B cell (primary cell): ENCODE measurements around the gene HGS. TPM values are rescaled to one million over a fixed set of nuclear protein-coding genes. Genes with fewer than 3 reads are reported as not detected.

Experiments
- ATAC-seq: fragments of 200-7000 bp; cut with Tn5 transposase; one replicate; pipeline ENCODE4 v1.10.0; 2021; ENCODE audit warnings: low read depth, mild to moderate bottlenecking, moderate number of reproducible peaks, moderate library complexity
- CTCF ChIA-PET: fragments of 350-600 bp; sonication (Branson Sonifier 250); formaldehyde crosslinking; loops from one replicate; lab custom pipeline; 2021; ENCODE audit warnings: antibody characterized with exemption, inconsistent platforms; lab: Charles Lee
- POLR2A ChIA-PET: fragments of 350-600 bp; sonication (Branson Sonifier 250); formaldehyde crosslinking; loops from one replicate; lab custom pipeline; 2021; ENCODE audit warnings: antibody characterized with exemption; lab: Charles Lee
- DNase-seq: peaks from one replicate; pipeline ENCODE4 v3.0.0; 2013
- H2AFZ ChIP-seq: 2 replicates; pipeline ENCODE4 v1.6.1; 2012; ENCODE audit warnings: mild to moderate bottlenecking, low read depth, low read length; ENCODE audit not compliant: insufficient read depth, poor library complexity, severe bottlenecking
- H3K27ac ChIP-seq, 2 donors: 1 replicate in 1 of 2; 2 replicates in 1 of 2; pipeline ENCODE4 v1.5.1; 2012 to 2013; ENCODE audit warnings: low read length in 2 of 2, mild to moderate bottlenecking in 2 of 2, moderate library complexity in 1 of 2
- H3K27me3 ChIP-seq, 4 experiments: fragments of 200-600 bp in 1 of 4; sonication (generic) in 1 of 4; replicated peaks in 1 of 4; 1 replicate in 2 of 4; 2 replicates in 2 of 4; pipeline versions ENCODE4 v1.6.1 to v1.7.0; 2013 to 2016; ENCODE audit warnings: low read length in 3 of 4, mild to moderate bottlenecking in 2 of 4, mixed read lengths in 1 of 4, moderate library complexity in 1 of 4; ENCODE audit not compliant: insufficient read depth in 4 of 4, control insufficient read depth in 3 of 4; ENCODE audit errors: control extremely low read depth in 1 of 4
- H3K36me3 ChIP-seq, 2 experiments: replicated peaks in 1 of 2; 1 replicate in 1 of 2; 2 replicates in 1 of 2; pipeline versions ENCODE4 v1.6.1 to v1.7.1; 2013; ENCODE audit warnings: low read length in 1 of 2; ENCODE audit not compliant: insufficient read depth in 2 of 2, control insufficient read depth in 1 of 2; ENCODE audit errors: control extremely low read depth in 1 of 2, extremely low read depth in 1 of 2
- H3K4me1 ChIP-seq, 2 donors: fragments of 200-600 bp in 1 of 2; sonication (generic) in 1 of 2; 1 replicate in 1 of 2; 2 replicates in 1 of 2; pipeline versions ENCODE4 v1.5.1 to v1.6.1; 2013 to 2017; ENCODE audit warnings: low read length in 2 of 2; ENCODE audit not compliant: control insufficient read depth in 2 of 2, insufficient read depth in 2 of 2
- H3K4me2 ChIP-seq: replicated peaks from 2 replicates; pipeline ENCODE3; 2012; ENCODE audit warnings: mild to moderate bottlenecking, low read depth, low read length; ENCODE audit not compliant: poor library complexity, severe bottlenecking
- H3K4me3 ChIP-seq, 5 experiments: fragments of 200-600 bp in 1 of 5; sonication (generic) in 1 of 5; 1 replicate in 3 of 5; 2 replicates in 2 of 5; pipeline versions ENCODE4 v1.5.1 to v1.7.0; 2011 to 2016; ENCODE audit warnings: low read length in 4 of 5, mild to moderate bottlenecking in 4 of 5, low read depth in 2 of 5, control low read depth in 1 of 5, moderate library complexity in 1 of 5; ENCODE audit not compliant: insufficient read depth in 1 of 5; ENCODE audit errors: control extremely low read depth in 1 of 5, extremely low read depth in 1 of 5
- H3K79me2 ChIP-seq: fragments of 200-600 bp; sonication (generic); one replicate; pipeline ENCODE4 v1.6.0; 2016; ENCODE audit warnings: low read length; ENCODE audit not compliant: control insufficient read depth, insufficient read depth
- H3K9ac ChIP-seq: fragments of 200-600 bp; sonication (generic); 2 replicates; pipeline ENCODE4 v1.6.1; 2017; ENCODE audit warnings: mild to moderate bottlenecking, low read length, moderate library complexity
- H3K9me3 ChIP-seq, 3 donors: one replicate each; pipeline versions ENCODE4 v1.6.1 to v1.7.1; 2013; ENCODE audit warnings: low read length in 2 of 3; ENCODE audit not compliant: control insufficient read depth in 2 of 3, insufficient read depth in 1 of 3; ENCODE audit errors: control extremely low read depth in 1 of 3
- H4K20me1 ChIP-seq: 2 replicates; pipeline ENCODE4 v1.6.0; 2012; ENCODE audit warnings: mild to moderate bottlenecking, low read length; ENCODE audit not compliant: insufficient read depth, control insufficient read depth, poor library complexity, severe bottlenecking
- H3K27ac Mint-ChIP-seq: one replicate; pipeline ENCODE4 v1.8.0; 2021; ENCODE audit warnings: mixed read lengths
- H3K27me3 Mint-ChIP-seq: one replicate; pipeline ENCODE4 v1.8.0; 2021; ENCODE audit warnings: mixed read lengths
- H3K4me1 Mint-ChIP-seq: one replicate; pipeline ENCODE4 v1.8.0; 2021; ENCODE audit warnings: mixed read lengths
- H3K4me3 Mint-ChIP-seq: one replicate; pipeline ENCODE4 v1.8.0; 2021; ENCODE audit warnings: mixed read lengths
- H3K9me3 Mint-ChIP-seq: one replicate; pipeline ENCODE4 v1.8.0; 2022; ENCODE audit warnings: mixed read lengths; ENCODE audit not compliant: insufficient read depth
- CTCF ChIP-seq: fragments of 200-600 bp; IDR thresholded peaks from one replicate; pipeline ENCODE4 v1.8.0; 2022; ENCODE audit warnings: antibody characterized with exemption, mild to moderate bottlenecking
- EZH2 ChIP-seq: IDR thresholded peaks from 2 replicates; pipeline ENCODE4 v1.6.1; 2012; ENCODE audit warnings: borderline replicate concordance, low read depth, mild to moderate bottlenecking, moderate library complexity, low read length; ENCODE audit not compliant: insufficient read depth, poor library complexity, severe bottlenecking
- WGBS: methylation state at CpG from one replicate; pipeline ENCODE4 v1.1.5; 2013; ENCODE audit warnings: missing lambda C conversion rate; ENCODE audit not compliant: insufficient coverage; 5-methylcytosine and 5-hydroxymethylcytosine counted together
- intact Hi-C: fragments of 100-400 bp; cut with micrococcal nuclease; formaldehyde crosslinking; loops from one replicate; pipeline ENCODE4 v1.10.0; 2022
- polyA plus RNA-seq: library from polyadenylated mRNA; depleted of rRNA; stranded (reverse); fragments of >200 nt; gene quantifications from 2 replicates; pipeline ENCODE4 v1.2.3, GENCODE V29; 2012
- total RNA-seq, 2 donors: library from RNA; stranded (reverse); fragments of 120-200 nt in 1 of 2; gene quantifications; 1 replicate in 1 of 2; 2 replicates in 1 of 2; pipeline versions ENCODE4 v1.2.3 to v1.2.4, GENCODE V29; 2013 to 2022

Gene HGS
- total and polyA plus RNA-seq, 2 donors (not counting 1 experiment from before 2014, with no cell fraction given) = 184 to 220 TPM

- no peak overlapping the region for H3K9ac ChIP-seq
- no peak overlapping the region for H2AFZ ChIP-seq
- intact Hi-C loops = no loop called here
- no peak for TF ChIP-seq EZH2
- TF ChIP-seq CTCF = no peak
- H3K4me1 ChIP-seq = peaks cover 15 to 23% of the 10 kb centered on the region in 2 donors
- H3K4me3 Mint-ChIP-seq = no peak overlapping the region
- no peaks in the 10 kb centered on the region for H4K20me1 ChIP-seq
- no peak overlapping the region for H3K27ac Mint-ChIP-seq
- H3K4me1 Mint-ChIP-seq = peaks cover 12% of the 10 kb centered on the region
- no peaks in the 10 kb centered on the region for H3K27me3 Mint-ChIP-seq
- H3K9me3 Mint-ChIP-seq = no peaks in the 10 kb centered on the region
- H3K9me3 ChIP-seq = no peaks in the 10 kb centered on the region
- 96% methylated on average over 20 of the region's 32 CpGs for WGBS
- peaks cover 0 to 3% (median 0%) of the 10 kb centered on the region in 4 experiments for H3K27me3 ChIP-seq
- no peaks in the 10 kb centered on the region for H3K36me3 ChIP-seq
- POLR2A ChIA-PET = no interaction called here
- H3K79me2 ChIP-seq = no peaks in the 10 kb centered on the region
- H3K4me2 ChIP-seq = no peak overlapping the region
- no peak overlapping the region for H3K4me3 ChIP-seq
- H3K27ac ChIP-seq = no peak overlapping the region
- DNase-seq (no peak), ATAC-seq (no peak)
- CTCF ChIA-PET = no interaction called here
Measured at GRCh38 chr17:81715107-81715871, 31.5 kb downstream of the HGS start.

- no peaks in the 10 kb centered on the region for H3K27me3 Mint-ChIP-seq
- Histone ChIP-seq H3K36me3 (no peaks in the 10 kb centered on the region), H4K20me1 (no peaks in the 10 kb centered on the region), H3K4me1 (peaks cover 8 to 16% of the 10 kb centered on the region in 2 donors), H3K9ac (no peak overlapping the region), H3K27ac (no peak overlapping the region), H2AFZ (no peak overlapping the region), H3K9me3 (no peaks in the 10 kb centered on the region), H3K27me3 (peaks cover 0 to 3% (median 0%) of the 10 kb centered on the region in 4 experiments), H3K4me2 (no peak overlapping the region), H3K79me2 (no peaks in the 10 kb centered on the region), H3K4me3 (no peak overlapping the region)
- CTCF ChIA-PET = no interaction called here
- no peak for DNase-seq
- peaks cover 5% of the 10 kb centered on the region for H3K4me1 Mint-ChIP-seq
- WGBS = 94% methylated on average over 43 of the region's 43 CpGs
- H3K4me3 Mint-ChIP-seq = no peak overlapping the region
- intact Hi-C loops = no loop called here
- ATAC-seq = no peak
- POLR2A ChIA-PET = no interaction called here
- H3K9me3 Mint-ChIP-seq = no peaks in the 10 kb centered on the region
- TF ChIP-seq CTCF (no peak), EZH2 (no peak)
- H3K27ac Mint-ChIP-seq = no peak overlapping the region
Measured at GRCh38 chr17:81715872-81716673, 32.3 kb downstream of the HGS start.
